WTC11 (cell line): Measurements from ENCODE around the gene LMAN2. TPM values are rescaled to one million over a fixed set of nuclear protein-coding genes. Genes with fewer than 3 reads are reported as not detected.

ENCODE experiments used
- ATAC-seq: fragments of 200-7000 bp; cut with Tn5 transposase; 2 replicates; pipeline ENCODE4 v1.10.0; 2021; ENCODE audit warnings: mild to moderate bottlenecking, moderate library complexity
- CTCF ChIA-PET: fragments of 300-600 bp; sonication (Branson Sonifier 250); formaldehyde crosslinking; loops from one replicate; lab custom pipeline; 2021; ENCODE audit warnings: antibody characterized with exemption; lab: Charles Lee
- POLR2A ChIA-PET: fragments of 350-600 bp; sonication (Branson Sonifier 250); formaldehyde crosslinking; loops from one replicate; lab custom pipeline; 2021; ENCODE audit warnings: antibody characterized with exemption; lab: Charles Lee
- DNase-seq: peaks from one replicate; pipeline ENCODE4 v3.0.0; 2021; ENCODE audit warnings: low spot score
- H3K27ac Mint-ChIP-seq: 2 replicates; pipeline ENCODE4 v1.8.0; 2021; ENCODE audit warnings: mixed read lengths
- H3K27me3 Mint-ChIP-seq: 2 replicates; pipeline ENCODE4 v1.8.0; 2021; ENCODE audit warnings: low read depth, mild to moderate bottlenecking, moderate library complexity, mixed read lengths
- H3K36me3 Mint-ChIP-seq: 2 replicates; pipeline ENCODE4 v1.8.0; 2021; ENCODE audit warnings: mixed read lengths
- H3K4me1 Mint-ChIP-seq: 2 replicates; pipeline ENCODE4 v1.8.0; 2022; ENCODE audit warnings: mixed read lengths
- H3K4me3 Mint-ChIP-seq: 2 replicates; pipeline ENCODE4 v1.8.0; 2021; ENCODE audit warnings: mild to moderate bottlenecking, moderate library complexity, mixed read lengths
- H3K9me3 Mint-ChIP-seq: 2 replicates; pipeline ENCODE4 v1.8.0; 2021; ENCODE audit warnings: mixed read lengths
- AFF4 ChIP-seq: sonication (generic); formaldehyde crosslinking; IDR thresholded peaks from 2 replicates; pipeline ENCODE4 v1.8.1; 2023; ENCODE audit warnings: mild to moderate bottlenecking, missing genetic modification reagents, borderline replicate concordance
- ELF4 ChIP-seq: sonication (generic); formaldehyde crosslinking; IDR thresholded peaks from 2 replicates; pipeline ENCODE4 v1.8.1; 2022; ENCODE audit warnings: low read depth, mild to moderate bottlenecking, moderate library complexity, missing genetic modification reagents
- ESRRA ChIP-seq: sonication (generic); formaldehyde crosslinking; IDR thresholded peaks from 2 replicates; pipeline ENCODE4 v1.8.1; 2022; ENCODE audit warnings: mild to moderate bottlenecking, missing genetic modification reagents, borderline replicate concordance
- ETV6 ChIP-seq: sonication (generic); formaldehyde crosslinking; IDR thresholded peaks from 2 replicates; pipeline ENCODE4 v1.8.1; 2022; ENCODE audit warnings: mild to moderate bottlenecking, missing genetic modification reagents
- FOXP4 ChIP-seq: sonication (generic); formaldehyde crosslinking; IDR thresholded peaks from 2 replicates; pipeline ENCODE4 v1.8.0; 2022; ENCODE audit warnings: mild to moderate bottlenecking, missing genetic modification reagents
- GABPB1 ChIP-seq: sonication (generic); formaldehyde crosslinking; IDR thresholded peaks from 2 replicates; pipeline ENCODE4 v1.8.1; 2023; ENCODE audit warnings: mild to moderate bottlenecking, missing genetic modification reagents
- GTF2I ChIP-seq: fragments of 250-450 bp; sonication (Bioruptor Pico); conservative IDR thresholded peaks from 2 replicates; pipeline ENCODE4 v1.4.0; 2021; ENCODE audit warnings: mild to moderate bottlenecking
- JAZF1 ChIP-seq: fragments of 250-450 bp; sonication (Bioruptor Pico); IDR thresholded peaks from 2 replicates; pipeline ENCODE4 v1.9.0; 2021; ENCODE audit warnings: moderate library complexity, mild to moderate bottlenecking, inconsistent platforms
- MAX ChIP-seq: sonication (generic); formaldehyde crosslinking; IDR thresholded peaks from 2 replicates; pipeline ENCODE4 v1.8.0; 2022; ENCODE audit warnings: mild to moderate bottlenecking, missing genetic modification reagents
- MXD4 ChIP-seq: fragments of 250-450 bp; sonication (Bioruptor Pico); IDR thresholded peaks from 2 replicates; pipeline ENCODE4 v1.8.0; 2021; ENCODE audit warnings: mild to moderate bottlenecking, moderate library complexity, borderline replicate concordance
- NR3C1 ChIP-seq: sonication (generic); formaldehyde crosslinking; conservative IDR thresholded peaks from 2 replicates; pipeline ENCODE4 v1.8.1; 2023; ENCODE audit warnings: low read depth, mild to moderate bottlenecking, missing genetic modification reagents
- OVOL2 ChIP-seq: fragments of 250-450 bp; sonication (Bioruptor Pico); IDR thresholded peaks from 2 replicates; pipeline ENCODE4 v1.9.0; 2021; ENCODE audit warnings: mild to moderate bottlenecking, borderline replicate concordance
- PRRX2 ChIP-seq: fragments of 250-450 bp; sonication (Bioruptor Pico); IDR thresholded peaks from 2 replicates; pipeline ENCODE4 v1.8.0; 2021; ENCODE audit warnings: mild to moderate bottlenecking
- SP1 ChIP-seq: sonication (generic); formaldehyde crosslinking; conservative IDR thresholded peaks from 2 replicates; pipeline ENCODE4 v1.8.1; 2022; ENCODE audit warnings: missing genetic modification reagents
- STAT6 ChIP-seq: sonication (generic); formaldehyde crosslinking; conservative IDR thresholded peaks from 2 replicates; pipeline ENCODE4 v1.8.1; 2023; ENCODE audit warnings: mild to moderate bottlenecking, low read depth, missing genetic modification reagents, moderate library complexity
- TEAD4 ChIP-seq: sonication (generic); formaldehyde crosslinking; IDR thresholded peaks from 2 replicates; pipeline ENCODE4 v1.8.0; 2022; ENCODE audit warnings: mild to moderate bottlenecking, missing genetic modification reagents
- ZNF121 ChIP-seq: sonication (generic); formaldehyde crosslinking; IDR thresholded peaks from 2 replicates; pipeline ENCODE4 v1.8.0; 2023; ENCODE audit warnings: missing genetic modification reagents
- ZNF396 ChIP-seq: fragments of 250-450 bp; sonication (Bioruptor Pico); IDR thresholded peaks from 2 replicates; pipeline ENCODE4 v1.8.0; 2021; ENCODE audit warnings: mild to moderate bottlenecking, moderate library complexity, borderline replicate concordance
- total RNA-seq: library from RNA; stranded (reverse); gene quantifications from 3 replicates; pipeline ENCODE4 v1.2.3, GENCODE V29; 2021
- TF ChIP-seq, protein P1 (sequence below): fragments of 250-450 bp; sonication (Bioruptor Pico); IDR thresholded peaks from 2 replicates; pipeline ENCODE4 v2.1.2; 2022; ENCODE audit warnings: mild to moderate bottlenecking, moderate library complexity

Gene LMAN2
- total RNA-seq, 1 experiment from 2014 or later, result 162 TPM

GRCh38 chr5:177374211-177374610 is 22.7 kb upstream of the LMAN2 start (continued):
- TF ChIP-seq OVOL2 (CRISPR knock-in tag) (no peak), ZNF396 (no peak), PRRX2 (no peak), MXD4 (no peak)

DNA sequence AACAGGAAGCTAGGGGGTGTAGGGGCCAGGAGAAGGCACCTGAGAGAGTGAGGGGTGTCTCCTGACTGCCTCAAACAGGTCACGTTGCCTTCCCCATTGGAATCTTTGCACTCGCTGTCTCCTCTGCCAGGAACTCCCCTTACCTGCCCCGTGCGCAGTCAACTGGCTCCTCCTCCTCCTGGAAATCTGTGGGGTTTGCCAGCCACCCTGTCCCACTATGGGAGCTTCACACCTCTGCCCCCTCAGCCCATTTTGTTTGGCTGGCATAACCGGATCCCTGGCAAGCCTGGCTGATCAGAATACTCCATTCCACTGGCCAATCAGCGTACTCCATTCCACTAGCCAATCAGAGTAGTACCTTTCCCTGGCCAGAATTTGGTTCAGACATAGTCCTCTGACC is 22.3 kb upstream of the LMAN2 start:
- Mint-ChIP-seq H3K9me3 (no peaks in the 10 kb centered on the region), H3K36me3 (peaks cover 6% of the 10 kb centered on the region), H3K4me1 (peaks cover 38% of the 10 kb centered on the region), H3K27ac (peak overlapping the region; percentile 82), H3K4me3 (no peak overlapping the region), H3K27me3 (peaks cover 9% of the 10 kb centered on the region)
- TF ChIP-seq MAX (CRISPR knock-in tag) (peak; percentile 30; the same call in 1 of the 2 replicates), ZNF121 (CRISPR knock-in tag) (no peak)
- ChIA-PET POLR2A (interaction anchor here (1.2 kb wide), 1 partner anchor 38 kb away, joined by 3 read pairs; no protein-coding TSS in a partner anchor), CTCF (interaction anchor here (0.7 to 13.2 kb wide), 10 partner anchors 10 to 122 kb away, joined by 3 to 216 read pairs (median 8); partner anchors contain the start of genes PFN3 and SLC34A1)
- ATAC-seq (peak; percentile 7), DNase-seq (peak; percentile 35)

GRCh38 chr5:177372910-177373309 is 21.4 kb upstream of the LMAN2 start:
- TF ChIP-seq ESRRA (no peak), GABPB1 (no peak), FOXP4 (CRISPR knock-in tag) (no peak), ELF4 (CRISPR knock-in tag) (no peak), GTF2I (CRISPR knock-in tag) (no peak), ETV6 (CRISPR knock-in tag) (no peak), AFF4 (no peak), NR3C1 (CRISPR knock-in tag) (no peak), STAT6 (CRISPR knock-in tag) (no peak), SP1 (no peak), OVOL2 (CRISPR knock-in tag) (no peak), JAZF1 (CRISPR knock-in tag) (no peak), MXD4 (no peak), TEAD4 (CRISPR knock-in tag) (no peak), ZNF396 (no peak)
- TF ChIP-seq, protein P1, sequence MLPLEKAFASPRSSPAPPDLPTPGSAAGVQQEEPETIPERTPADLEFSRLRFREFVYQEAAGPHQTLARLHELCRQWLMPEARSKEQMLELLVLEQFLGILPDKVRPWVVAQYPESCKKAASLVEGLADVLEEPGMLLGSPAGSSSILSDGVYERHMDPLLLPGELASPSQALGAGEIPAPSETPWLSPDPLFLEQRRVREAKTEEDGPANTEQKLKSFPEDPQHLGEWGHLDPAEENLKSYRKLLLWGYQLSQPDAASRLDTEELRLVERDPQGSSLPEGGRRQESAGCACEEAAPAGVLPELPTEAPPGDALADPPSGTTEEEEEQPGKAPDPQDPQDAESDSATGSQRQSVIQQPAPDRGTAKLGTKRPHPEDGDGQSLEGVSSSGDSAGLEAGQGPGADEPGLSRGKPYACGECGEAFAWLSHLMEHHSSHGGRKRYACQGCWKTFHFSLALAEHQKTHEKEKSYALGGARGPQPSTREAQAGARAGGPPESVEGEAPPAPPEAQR (CRISPR knock-in tag), result no peak
- POLR2A ChIA-PET, result interaction anchor here (1.2 to 1.3 kb wide), 2 partner anchors 21 to 37 kb away, joined by 3 to 5 read pairs; no protein-coding TSS in a partner anchor
- Mint-ChIP-seq H3K27ac (no peak overlapping the region), H3K4me1 (peaks cover 47% of the 10 kb centered on the region), H3K9me3 (no peaks in the 10 kb centered on the region), H3K4me3 (no peak overlapping the region), H3K36me3 (peaks cover 13% of the 10 kb centered on the region), H3K27me3 (peaks cover 5% of the 10 kb centered on the region)
- no peak for ATAC-seq
- CTCF ChIA-PET, result interaction anchor here (0.5 to 13.2 kb wide), 8 partner anchors 9 to 82 kb away, joined by 5 to 216 read pairs (median 100); partner anchors contain the start of genes PFN3, PRR7 and SLC34A1
- DNase-seq, result no peak
